GM19463 (cell line): ENCODE data around the gene LRRC3C.

Experiments
- ATAC-seq: cut with Tn5 transposase; IDR thresholded peaks from one replicate; pipeline ENCODE4 v1.9.1; 2021; ENCODE audit warnings: mild to moderate bottlenecking, moderate library complexity; ENCODE audit not compliant: unreplicated experiment

Gene LRRC3C

GRCh38 chr17:39923836-39924690 is 3.5 kb upstream of the LRRC3C start:
- ATAC-seq, result no peak

GRCh38 chr17:39924691-39925055 is 2.9 kb upstream of the LRRC3C start:
- no peak for ATAC-seq

- ATAC-seq, result no peak
Measured at GRCh38 chr17:39925282-39926134, 2.0 kb upstream of the LRRC3C start.

GRCh38 chr17:39926135-39926587 is 1.4 kb upstream of the LRRC3C start:
- ATAC-seq, result no peak

- ATAC-seq, result no peak
Measured at GRCh38 chr17:39926588-39927100, 888 bp upstream of the LRRC3C start.

- ATAC-seq, result peak; percentile 18
Measured at GRCh38 chr17:39927929-39928857, 661 bp downstream of the LRRC3C start.

GRCh38 chr17:39928858-39929645 is 1.5 kb downstream of the LRRC3C start:
- ATAC-seq, result no peak

GRCh38 chr17:39929646-39930407 is 2.3 kb downstream of the LRRC3C start:
- ATAC-seq, result no peak

GRCh38 chr17:39933912-39934311 is 6.4 kb downstream of the LRRC3C start:
- ATAC-seq, result no peak

- ATAC-seq, result no peak
Measured at GRCh38 chr17:39934324-39934723, 6.8 kb downstream of the LRRC3C start.

GRCh38 chr17:39935909-39936308 is 8.4 kb downstream of the LRRC3C start:
- ATAC-seq, result no peak

- no peak for ATAC-seq
Measured at GRCh38 chr17:39937447-39937846, 9.9 kb downstream of the LRRC3C start.

GRCh38 chr17:39938140-39938869 is 10.8 kb downstream of the LRRC3C start:
- peak; percentile 68 for ATAC-seq

- no peak for ATAC-seq
Measured at GRCh38 chr17:39939106-39939505, 11.6 kb downstream of the LRRC3C start.

GRCh38 chr17:39939588-39940419 is 12.3 kb downstream of the LRRC3C start:
- ATAC-seq, result no peak

GRCh38 chr17:39943702-39944392 is 16.3 kb downstream of the LRRC3C start:
- no peak for ATAC-seq

- no peak for ATAC-seq
Measured at GRCh38 chr17:39944393-39944711, 16.8 kb downstream of the LRRC3C start.
